IPS-18a (cell line): ENCODE data around the gene SCN4A.
"Not testable (repeated sequence)": the region's sequence is repeated elsewhere in the genome, so short reads cannot be mapped to it uniquely, and the experiment has no call there.

ENCODE experiments used
- H3K27ac ChIP-seq: one replicate; pipeline ENCODE4 v1.5.1; 2013; ENCODE audit warnings: low read length
- H3K27me3 ChIP-seq: one replicate; pipeline ENCODE4 v1.6.1; 2013; ENCODE audit warnings: mild to moderate bottlenecking, low read length; ENCODE audit not compliant: control insufficient read depth, insufficient read depth
- H3K36me3 ChIP-seq: one replicate; pipeline ENCODE4 v1.6.1; 2013; ENCODE audit warnings: low read depth, low read length; ENCODE audit not compliant: control insufficient read depth
- H3K4me1 ChIP-seq: one replicate; pipeline ENCODE4 v1.6.1; 2013; ENCODE audit warnings: low read depth, low read length; ENCODE audit not compliant: control insufficient read depth
- H3K4me3 ChIP-seq: one replicate; pipeline ENCODE4 v1.5.1; 2013; ENCODE audit warnings: low read length
- H3K9ac ChIP-seq: one replicate; pipeline ENCODE4 v1.6.1; 2013; ENCODE audit warnings: mild to moderate bottlenecking, low read length, moderate library complexity
- H3K9me3 ChIP-seq: one replicate; pipeline ENCODE4 v1.6.1; 2013; ENCODE audit warnings: low read depth, low read length; ENCODE audit not compliant: control insufficient read depth

The SCN4A gene

GRCh38 chr17:63972796-63973195 lies at the start of gene SCN4A:
Gene SCN4A, minus strand, starts transcription at chr17:63972918. Its CDS starts 77 bp downstream, at chr17:63972841.
- Histone ChIP-seq H3K4me3 (no peak within 1 kb of the TSS), H3K9me3 (no peaks in the 10 kb centered on the region), H3K36me3 (no peaks in the 10 kb centered on the region), H3K27ac (no peak within 1 kb of the TSS), H3K27me3 (no peaks in the 10 kb centered on the region), H3K9ac (no peak within 1 kb of the TSS), H3K4me1 (no peaks in the 10 kb centered on the region)

- Histone ChIP-seq H3K9ac (no peak within 1 kb of the TSS), H3K4me1 (no peaks in the 10 kb centered on the region), H3K27me3 (no peaks in the 10 kb centered on the region), H3K27ac (no peak within 1 kb of the TSS), H3K36me3 (no peaks in the 10 kb centered on the region), H3K4me3 (peak within 1 kb of the TSS; percentile 2), H3K9me3 (no peaks in the 10 kb centered on the region)
Observed at GRCh38 chr17:64020056-64020766, 47.5 kb upstream of the SCN4A start, which contains the start of gene ICAM2. Gene ICAM2, minus strand, starts transcription at chr17:64020633. Its CDS starts 13,942 bp downstream, at chr17:64006691.

- H3K27ac ChIP-seq, H3K9me3 ChIP-seq, H3K9ac ChIP-seq, H3K27me3 ChIP-seq, H3K4me3 ChIP-seq, H3K36me3 ChIP-seq, H3K4me1 ChIP-seq: not testable (repeated sequence)
Observed at GRCh38 chr17:64019551-64019961, 46.8 kb upstream of the SCN4A start.

- no peak overlapping the region for H3K27ac ChIP-seq
- no peaks in the 10 kb centered on the region for H3K27me3 ChIP-seq
- no peaks in the 10 kb centered on the region for H3K9me3 ChIP-seq
- no peak overlapping the region for H3K9ac ChIP-seq
- H3K36me3 ChIP-seq: no peaks in the 10 kb centered on the region
- H3K4me3 ChIP-seq: no peak overlapping the region
- H3K4me1 ChIP-seq: no peaks in the 10 kb centered on the region
Observed at GRCh38 chr17:64017381-64017980, 44.8 kb upstream of the SCN4A start.

- Histone ChIP-seq H3K4me3 (no peak overlapping the region), H3K4me1 (no peaks in the 10 kb centered on the region), H3K9ac (no peak overlapping the region), H3K36me3 (no peaks in the 10 kb centered on the region), H3K9me3 (no peaks in the 10 kb centered on the region), H3K27ac (no peak overlapping the region), H3K27me3 (no peaks in the 10 kb centered on the region)
Observed at GRCh38 chr17:64016974-64017373, 44.3 kb upstream of the SCN4A start.

GRCh38 chr17:64016231-64016784 lies 43.6 kb upstream of the SCN4A start:
- no peak overlapping the region for H3K27ac ChIP-seq
- H3K4me3 ChIP-seq: no peak overlapping the region
- H3K9me3 ChIP-seq: no peaks in the 10 kb centered on the region
- no peak overlapping the region for H3K9ac ChIP-seq
- H3K36me3 ChIP-seq: no peaks in the 10 kb centered on the region
- H3K4me1 ChIP-seq: no peaks in the 10 kb centered on the region
- H3K27me3 ChIP-seq: no peaks in the 10 kb centered on the region

GRCh38 chr17:64015447-64015846 lies 42.7 kb upstream of the SCN4A start:
- H3K9me3 ChIP-seq: no peaks in the 10 kb centered on the region
- H3K4me3 ChIP-seq: no peak overlapping the region
- no peaks in the 10 kb centered on the region for H3K4me1 ChIP-seq
- H3K36me3 ChIP-seq: no peaks in the 10 kb centered on the region
- no peaks in the 10 kb centered on the region for H3K27me3 ChIP-seq
- H3K9ac ChIP-seq: no peak overlapping the region
- H3K27ac ChIP-seq: no peak overlapping the region

GRCh38 chr17:64009571-64010402 lies 37.1 kb upstream of the SCN4A start:
- Histone ChIP-seq H3K4me3 (no peak overlapping the region), H3K27me3 (no peaks in the 10 kb centered on the region), H3K4me1 (peaks cover 9% of the 10 kb centered on the region), H3K27ac (no peak overlapping the region), H3K9ac (no peak overlapping the region), H3K9me3 (no peaks in the 10 kb centered on the region), H3K36me3 (no peaks in the 10 kb centered on the region)

GRCh38 chr17:64008830-64009229 lies 36.1 kb upstream of the SCN4A start:
- Histone ChIP-seq H3K4me1 (peaks cover 9% of the 10 kb centered on the region), H3K4me3 (no peak overlapping the region), H3K9ac (no peak overlapping the region), H3K27me3 (no peaks in the 10 kb centered on the region), H3K9me3 (no peaks in the 10 kb centered on the region), H3K36me3 (no peaks in the 10 kb centered on the region), H3K27ac (no peak overlapping the region)

GRCh38 chr17:64008346-64008745 lies 35.6 kb upstream of the SCN4A start:
- H3K4me3 ChIP-seq: no peak overlapping the region
- no peaks in the 10 kb centered on the region for H3K27me3 ChIP-seq
- no peaks in the 10 kb centered on the region for H3K9me3 ChIP-seq
- H3K36me3 ChIP-seq: no peaks in the 10 kb centered on the region
- no peak overlapping the region for H3K27ac ChIP-seq
- H3K9ac ChIP-seq: no peak overlapping the region
- H3K4me1 ChIP-seq: peaks cover 9% of the 10 kb centered on the region

GRCh38 chr17:64007838-64008282 lies 35.1 kb upstream of the SCN4A start:
- Histone ChIP-seq H3K4me3 (no peak overlapping the region), H3K9me3 (no peaks in the 10 kb centered on the region), H3K9ac (no peak overlapping the region), H3K27me3 (no peaks in the 10 kb centered on the region), H3K36me3 (no peaks in the 10 kb centered on the region), H3K27ac (no peak overlapping the region), H3K4me1 (peaks cover 9% of the 10 kb centered on the region)
